Mucosa of descending colon (tissue), 3 donors: ENCODE measurements around the gene MRLN. TPM values are rescaled to one million over a fixed set of nuclear protein-coding genes. Genes with fewer than 3 reads are reported as not detected.

Experiments used
- ATAC-seq: fragments of 200-7000 bp; cut with Tn5 transposase; one replicate; pipeline ENCODE4 v1.9.1; 2020; ENCODE audit warnings: mild to moderate bottlenecking, moderate library complexity
- DNase-seq, 3 donors: peaks; one replicate each; pipeline ENCODE4 v3.0.0-alpha.2; 2020
- H3K36me3 ChIP-seq: fragments of 200-600 bp; one replicate; pipeline ENCODE4 v1.8.0; 2021; ENCODE audit warnings: low read depth, mild to moderate bottlenecking
- H3K4me1 ChIP-seq: fragments of 200-600 bp; one replicate; pipeline ENCODE4 v1.8.0; 2021; ENCODE audit warnings: low read depth, mild to moderate bottlenecking
- H3K4me3 ChIP-seq: fragments of 200-600 bp; one replicate; pipeline ENCODE4 v1.8.0; 2021; ENCODE audit warnings: mild to moderate bottlenecking
- H3K9me3 ChIP-seq: fragments of 200-600 bp; one replicate; pipeline ENCODE4 v1.8.0; 2021; ENCODE audit warnings: mild to moderate bottlenecking
- intact Hi-C, 2 donors: fragments of 100-400 bp; cut with DNase I in 1 of 2; cut with micrococcal nuclease in 1 of 2; formaldehyde crosslinking; loops; one replicate each; pipeline versions ENCODE4 v1.11.0 to v1.11.1; 2022; cut with DNase I, micrococcal nuclease
- total RNA-seq, 3 donors: library from RNA; stranded (reverse); fragmentation: NEBNext Ultra II Directional in 2 of 3; extraction: Animal tissue kit (Norgen Biotek cat#: 25700) in 2 of 3; gene quantifications; one replicate each; pipeline versions ENCODE4 v1.2.1 to v1.2.4, GENCODE V29; 2021 to 2023
- TF ChIP-seq, protein P1 (sequence below): fragments of 200-600 bp; IDR thresholded peaks from one replicate; pipeline ENCODE4 v1.8.0; 2022; ENCODE audit warnings: antibody characterized with exemption, mild to moderate bottlenecking
- donor health status: DM: no; HTN: no; CAD: no; lungs with moderate emphysema.
- donor health status: DM: no; HTN: no; CAD: no.
- donor health status: DM: no; HTN: yes; CAD: no.

Gene MRLN
- total RNA-seq, 3 donors from 2014 or later = not detected

GRCh38 chr10:59692113-59692512, 61.1 kb downstream of the MRLN start:
- no peaks in the 10 kb centered on the region for H3K9me3 ChIP-seq
- H3K4me1 ChIP-seq = peaks cover 10% of the 10 kb centered on the region
- TF ChIP-seq, protein P1, sequence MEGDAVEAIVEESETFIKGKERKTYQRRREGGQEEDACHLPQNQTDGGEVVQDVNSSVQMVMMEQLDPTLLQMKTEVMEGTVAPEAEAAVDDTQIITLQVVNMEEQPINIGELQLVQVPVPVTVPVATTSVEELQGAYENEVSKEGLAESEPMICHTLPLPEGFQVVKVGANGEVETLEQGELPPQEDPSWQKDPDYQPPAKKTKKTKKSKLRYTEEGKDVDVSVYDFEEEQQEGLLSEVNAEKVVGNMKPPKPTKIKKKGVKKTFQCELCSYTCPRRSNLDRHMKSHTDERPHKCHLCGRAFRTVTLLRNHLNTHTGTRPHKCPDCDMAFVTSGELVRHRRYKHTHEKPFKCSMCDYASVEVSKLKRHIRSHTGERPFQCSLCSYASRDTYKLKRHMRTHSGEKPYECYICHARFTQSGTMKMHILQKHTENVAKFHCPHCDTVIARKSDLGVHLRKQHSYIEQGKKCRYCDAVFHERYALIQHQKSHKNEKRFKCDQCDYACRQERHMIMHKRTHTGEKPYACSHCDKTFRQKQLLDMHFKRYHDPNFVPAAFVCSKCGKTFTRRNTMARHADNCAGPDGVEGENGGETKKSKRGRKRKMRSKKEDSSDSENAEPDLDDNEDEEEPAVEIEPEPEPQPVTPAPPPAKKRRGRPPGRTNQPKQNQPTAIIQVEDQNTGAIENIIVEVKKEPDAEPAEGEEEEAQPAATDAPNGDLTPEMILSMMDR = no peak
- H3K4me3 ChIP-seq = no peak overlapping the region
- ATAC-seq (peak; percentile 78), DNase-seq (peak in 1 of 3 donors; percentile 36)
- no peaks in the 10 kb centered on the region for H3K36me3 ChIP-seq
- intact Hi-C loops = no loop called here

GRCh38 chr10:59688921-59689351, 64.3 kb downstream of the MRLN start:
- TF ChIP-seq, protein P1 = no peak
- H3K4me3 ChIP-seq = no peak overlapping the region
- H3K9me3 ChIP-seq = no peaks in the 10 kb centered on the region
- intact Hi-C loops = no loop called here
- DNase-seq = peak in 2 of 3 donors; percentile 41 to 44
- no peaks in the 10 kb centered on the region for H3K36me3 ChIP-seq
- H3K4me1 ChIP-seq = peaks cover 7% of the 10 kb centered on the region
- ATAC-seq = peak; percentile 94

GRCh38 chr10:59687657-59688056, 65.6 kb downstream of the MRLN start:
- Histone ChIP-seq H3K9me3 (no peaks in the 10 kb centered on the region), H3K4me1 (peaks cover 3% of the 10 kb centered on the region), H3K36me3 (no peaks in the 10 kb centered on the region), H3K4me3 (no peak overlapping the region)
- TF ChIP-seq, protein P1 = no peak
- DNase-seq = no peak
- intact Hi-C loops = no loop called here
- ATAC-seq = no peak

Other genes with a start within 250 kb of the MRLN start
- 10 to 100 TPM in 2 of 3 donors, 1 to 10 TPM in 1; 7.2 to 34.9 (median 28.8) TPM for gene SLC16A9, start 43.6 kb downstream of the MRLN start, total RNA-seq
- gene CCDC6, start 153.1 kb upstream of the MRLN start, total RNA-seq = 10 to 100 TPM; 54.5 to 73.1 (median 62.7) TPM